NCI-H526 treated with DMSO at 0.1 percent for 48 hours (cell line): ENCODE results near the gene TBC1D28.
A peak's percentile ranks its signal among the peaks of the same experiment; 100 is the strongest.
"Not testable (repeated sequence)": the region's sequence is repeated elsewhere in the genome, so short reads cannot be mapped to it uniquely, and the experiment has no call there.

Experiments used
- DNase-seq: peaks from one replicate; lab custom pipeline; 2025; lab: John Stamatoyannopoulos, UW

The TBC1D28 gene

DNA sequence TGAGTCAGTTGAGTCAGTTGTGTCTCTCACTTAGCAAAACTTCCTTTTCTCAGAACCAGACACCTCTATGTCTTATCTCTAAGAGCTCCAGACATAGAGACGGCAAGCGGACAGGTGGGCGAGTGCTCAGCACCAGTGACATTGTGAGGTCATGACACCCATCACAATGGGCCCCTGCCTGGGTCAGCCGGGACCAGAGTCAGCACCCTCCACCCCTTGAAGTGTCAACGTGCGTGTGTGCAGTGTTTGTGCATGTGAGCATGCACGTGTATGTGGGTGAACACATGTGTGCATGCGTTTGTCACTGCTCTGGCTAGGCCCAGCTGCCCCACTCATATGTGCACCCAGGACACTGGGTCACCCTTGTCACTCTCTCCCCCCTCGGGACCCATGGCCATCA lies at the start of gene TBC1D28:
TBC1D28 (minus strand) TSS at position 101 of the 400 bp plus-strand sequence. CDS start 3,039 bp downstream, outside the sequence.
- DNase-seq: not testable (repeated sequence)

- DNase-seq: not testable (repeated sequence)
Measured at GRCh38 chr17:18682668-18683067, 38.5 kb upstream of the TBC1D28 start.

DNA sequence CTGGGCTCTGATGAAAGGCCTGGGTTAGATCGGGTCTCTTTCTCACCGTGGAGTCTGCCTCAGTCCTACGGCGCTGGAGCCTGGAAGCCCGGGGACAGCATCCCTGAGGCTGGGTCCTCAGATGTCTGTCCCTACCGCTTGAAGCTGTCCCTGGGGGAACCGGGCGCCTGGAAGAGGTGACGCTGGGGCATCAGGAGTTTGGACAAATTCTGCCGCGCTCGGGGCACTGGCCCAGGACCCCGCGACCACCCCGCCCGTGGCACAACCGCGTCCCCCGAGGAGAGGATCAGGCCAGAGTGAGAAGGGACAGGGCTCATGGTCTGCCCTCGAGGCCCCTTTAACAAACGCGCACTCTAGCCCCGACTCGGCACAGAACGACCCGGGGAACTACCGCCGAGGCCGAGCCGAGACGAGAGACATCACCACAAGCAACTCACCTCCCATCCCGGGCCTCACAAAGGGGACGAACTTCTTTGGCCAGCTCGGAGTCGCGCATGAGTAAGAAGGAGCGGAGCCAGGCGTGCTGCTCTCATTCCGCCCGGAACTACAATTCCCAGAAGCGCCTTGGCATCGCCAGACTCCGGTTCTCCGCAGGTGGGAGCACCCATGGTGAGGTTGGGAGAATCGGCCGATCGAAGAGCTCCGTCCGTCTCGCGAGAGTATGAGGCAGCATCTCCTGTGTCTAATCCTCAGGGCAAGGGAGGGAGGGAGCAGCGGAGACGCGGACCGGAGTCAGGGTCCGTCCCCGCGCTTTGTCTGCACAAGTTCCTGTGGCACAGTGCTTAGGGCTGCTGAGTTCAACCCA lies 37.8 kb upstream of the TBC1D28 start, which contains the start of gene FOXO3B:
FOXO3B (minus strand) TSS at position 548 of the 805 bp plus-strand sequence. CDS start 663 bp downstream, outside the sequence.
- DNase-seq: not testable (repeated sequence)

- not testable (repeated sequence) for DNase-seq
Measured at GRCh38 chr17:18677381-18677780, 33.2 kb upstream of the TBC1D28 start.

- DNase-seq: not testable (repeated sequence)
Measured at GRCh38 chr17:18676928-18677327, 32.7 kb upstream of the TBC1D28 start.

GRCh38 chr17:18672395-18673227 lies 28.4 kb upstream of the TBC1D28 start:
- not testable (repeated sequence) for DNase-seq

- DNase-seq: not testable (repeated sequence)
Measured at GRCh38 chr17:18668625-18669024, 24.4 kb upstream of the TBC1D28 start.

DNA sequence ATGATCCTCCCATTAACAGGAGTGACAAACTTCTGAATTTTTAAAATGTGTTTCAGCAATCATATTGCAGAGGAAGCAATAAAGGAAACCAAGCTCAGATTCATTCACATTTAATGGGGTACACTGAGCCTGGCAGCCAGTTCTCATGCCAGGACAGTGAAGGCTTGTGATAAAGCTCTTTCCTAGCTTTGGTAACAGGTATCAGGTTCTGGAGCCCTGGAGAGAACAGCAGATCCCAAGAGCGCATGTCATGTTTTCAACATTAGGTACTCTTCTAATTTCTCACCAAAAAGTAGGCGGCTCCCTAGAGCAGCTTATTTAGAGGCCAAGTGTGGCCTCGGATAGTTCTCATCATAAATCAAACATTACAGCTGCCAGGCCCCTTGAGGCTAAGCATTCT lies 23.3 kb upstream of the TBC1D28 start:
- DNase-seq: not testable (repeated sequence)

DNA sequence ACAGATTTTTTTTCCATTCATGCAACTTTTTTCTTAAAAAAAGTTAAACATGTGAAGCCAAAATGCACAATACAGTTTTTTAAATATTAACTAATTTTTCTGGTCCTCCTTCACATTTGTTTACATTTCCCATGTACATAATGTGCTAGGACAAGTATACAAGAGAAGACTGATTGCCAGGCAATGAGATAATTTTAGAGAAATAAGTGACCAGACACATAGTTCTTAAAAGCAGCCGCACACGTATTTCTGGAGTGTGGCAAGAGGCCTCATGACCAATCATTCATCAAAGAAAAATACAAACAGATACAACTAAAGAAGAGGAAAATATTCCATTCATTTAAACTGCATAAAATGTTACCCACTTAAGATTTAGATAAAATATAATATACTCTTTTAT lies 22.1 kb upstream of the TBC1D28 start:
- DNase-seq: not testable (repeated sequence)

GRCh38 chr17:18661924-18662624 lies 17.9 kb upstream of the TBC1D28 start:
- DNase-seq: not testable (repeated sequence)

- not testable (repeated sequence) for DNase-seq
Measured at GRCh38 chr17:18650094-18650493, 5.9 kb upstream of the TBC1D28 start.

DNA sequence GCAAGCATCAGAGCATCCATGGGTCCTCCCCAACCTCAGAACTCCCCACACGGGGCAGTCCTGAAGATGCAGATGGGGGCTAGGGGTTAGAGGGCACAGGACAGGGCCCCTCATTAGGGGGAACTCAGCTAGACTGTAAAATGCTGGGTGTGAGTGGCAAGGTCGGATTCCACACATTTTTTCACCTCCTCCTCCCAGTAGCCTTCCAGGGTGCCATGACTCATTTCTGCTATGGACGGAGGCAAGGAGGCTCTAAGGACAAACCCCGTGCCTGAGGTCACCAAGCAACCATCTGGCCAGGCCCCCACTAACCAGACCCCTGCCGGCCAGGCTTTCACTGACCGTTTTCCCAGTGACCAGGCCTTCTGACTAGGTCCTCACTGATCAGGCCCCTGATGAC lies 1.1 kb downstream of the TBC1D28 start:
- not testable (repeated sequence) for DNase-seq

GRCh38 chr17:18638357-18638756 lies 5.8 kb downstream of the TBC1D28 start:
- not testable (repeated sequence) for DNase-seq

- DNase-seq: not testable (repeated sequence)
Measured at GRCh38 chr17:18636237-18636636, 8.0 kb downstream of the TBC1D28 start.

DNA sequence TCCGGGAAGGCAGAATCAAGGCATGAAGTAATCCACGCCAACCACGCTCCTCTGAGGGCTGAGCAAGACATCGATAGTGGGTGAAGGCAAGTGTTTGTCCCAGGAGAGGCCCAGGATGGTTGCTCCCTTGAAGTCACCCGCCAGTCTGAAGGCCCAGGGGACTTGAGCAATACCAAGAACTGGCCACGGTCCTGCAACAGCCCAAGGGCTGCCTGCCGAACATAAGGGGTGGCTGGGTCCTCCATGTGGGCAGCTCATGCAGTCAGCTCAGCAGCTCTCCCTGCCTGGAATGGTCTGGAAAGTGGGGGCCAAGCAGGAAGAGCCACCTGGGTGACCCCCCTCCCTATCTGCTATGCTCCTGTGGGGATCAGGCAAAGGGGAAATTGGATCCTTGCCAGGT lies 8.4 kb downstream of the TBC1D28 start:
- not testable (repeated sequence) for DNase-seq

DNA sequence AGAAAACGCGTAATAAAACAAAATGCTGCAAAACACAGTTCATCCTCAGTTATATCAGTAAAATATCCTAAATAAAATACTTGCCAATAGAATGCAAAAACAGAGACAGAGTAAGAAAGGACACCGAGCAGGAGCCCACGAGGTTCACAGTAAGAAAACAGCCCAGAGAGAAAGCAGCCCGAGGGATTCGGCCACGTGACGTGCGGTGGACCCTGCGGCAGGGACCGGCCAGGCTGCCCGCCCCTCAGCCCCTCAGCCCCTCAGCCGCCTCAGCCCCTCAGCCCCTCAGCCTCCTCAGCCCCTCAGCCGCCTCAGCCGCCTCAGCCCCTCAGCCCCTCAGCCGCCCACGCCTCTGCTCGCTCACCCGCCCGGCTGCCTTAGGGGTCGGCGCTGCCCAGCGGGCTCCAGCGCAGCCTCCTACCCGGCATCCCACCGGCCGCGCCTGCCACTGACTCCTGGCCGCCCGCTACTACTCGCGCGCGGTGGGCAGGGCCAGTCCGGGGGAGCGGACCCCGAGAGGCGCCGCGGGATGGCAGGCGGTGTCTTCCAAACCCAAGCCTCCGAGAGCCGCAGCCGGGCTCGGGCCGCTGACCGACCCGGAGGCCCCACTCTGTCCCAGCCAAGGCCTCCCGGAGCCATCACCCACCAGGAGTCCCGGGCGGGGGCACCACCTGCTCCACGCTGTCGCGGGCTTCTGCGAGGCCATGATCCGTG lies 9.5 kb downstream of the TBC1D28 start:
- not testable (repeated sequence) for DNase-seq

DNA sequence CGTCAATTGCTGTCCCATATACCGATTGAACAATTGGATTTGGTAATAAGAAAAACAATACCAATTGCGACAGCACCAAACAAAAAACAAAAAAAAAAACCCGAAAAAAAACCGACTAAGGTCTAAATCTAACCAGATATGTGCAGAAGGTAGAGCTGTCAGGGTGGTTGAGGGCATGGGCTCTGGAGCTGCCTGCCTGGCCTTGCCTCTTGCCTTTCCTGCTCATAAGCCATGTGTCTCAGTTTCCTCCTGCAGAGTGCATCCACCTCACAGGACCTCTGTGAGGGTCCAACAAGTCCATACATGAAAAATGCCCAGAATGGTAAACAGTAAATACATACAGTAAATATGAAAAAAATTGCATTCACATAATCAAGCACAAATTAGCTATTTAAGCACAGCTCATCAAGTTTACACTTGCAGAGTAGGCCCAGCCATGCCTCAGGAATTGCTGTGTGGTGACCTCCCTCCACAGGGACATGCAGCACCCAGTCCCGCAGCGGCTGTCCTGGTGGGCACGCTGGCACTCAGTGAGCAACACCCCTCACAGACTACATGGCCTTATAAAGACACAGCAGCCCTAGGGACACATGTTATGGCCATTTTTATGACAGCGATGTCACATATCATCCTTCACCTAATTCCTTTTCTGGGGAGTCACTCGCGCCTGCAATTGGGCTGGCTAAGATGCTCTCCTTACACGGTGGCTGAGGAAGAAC lies 17.9 kb downstream of the TBC1D28 start:
- no peak for DNase-seq

DNA sequence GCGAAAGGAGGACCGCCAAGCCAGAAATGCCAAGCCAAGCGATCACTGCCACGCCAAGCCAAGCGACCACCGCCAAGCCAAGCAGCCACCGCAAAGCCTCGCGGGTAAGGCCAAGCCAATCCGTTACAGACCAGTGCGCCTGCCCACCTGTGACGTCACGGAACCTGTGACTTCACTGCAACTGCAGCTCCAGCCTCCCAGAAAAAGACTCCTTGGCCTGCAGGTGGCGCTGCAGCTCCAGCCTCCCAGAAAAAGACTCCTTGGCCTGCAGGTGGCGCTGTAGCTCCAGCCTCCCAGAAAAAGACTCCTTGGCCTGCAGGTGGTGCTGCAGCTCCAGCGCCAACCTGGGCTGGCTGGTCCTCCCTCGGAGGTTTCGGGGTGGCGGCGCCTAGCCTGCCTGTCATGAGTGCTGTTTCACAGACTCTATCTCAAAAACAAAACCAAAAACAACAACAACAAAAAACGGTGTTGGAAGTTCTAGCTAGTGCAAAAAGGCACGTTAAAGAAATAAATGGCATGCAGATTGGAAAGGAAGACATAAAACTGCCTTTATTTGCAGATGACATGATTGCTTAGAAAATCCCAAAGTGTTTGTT lies 18.6 kb downstream of the TBC1D28 start:
- DNase-seq: peak; percentile 27

DNA sequence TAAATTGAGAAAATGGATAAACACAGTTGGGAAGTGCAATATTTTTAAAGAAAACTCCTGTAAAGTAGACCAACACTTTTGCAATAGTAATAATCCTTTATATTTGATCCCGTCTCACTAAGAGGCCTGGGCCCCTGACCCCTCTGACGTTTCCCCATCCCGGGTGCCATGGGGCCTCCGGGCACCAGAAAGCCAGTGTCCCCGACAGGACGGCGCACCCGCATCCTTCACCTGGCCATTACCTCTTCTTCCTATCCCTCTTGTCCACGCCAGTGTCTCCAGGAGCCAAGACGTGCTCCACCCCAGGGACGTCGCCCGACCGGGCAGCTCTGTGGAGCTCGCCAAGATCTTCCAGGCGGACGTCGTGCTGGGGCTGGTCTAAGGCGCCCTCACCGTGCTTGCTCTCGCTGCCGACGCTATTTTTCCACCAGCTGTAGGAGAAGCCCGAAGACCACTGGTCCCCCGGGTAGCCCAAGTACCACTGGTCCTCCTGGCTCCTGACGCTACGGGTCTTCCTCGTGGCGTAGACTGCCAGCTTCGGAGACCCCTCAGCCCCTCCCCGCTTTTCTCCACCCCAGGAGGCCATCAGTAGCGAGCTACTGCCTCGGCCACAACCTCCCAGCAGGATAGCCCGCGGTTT lies 19.2 kb downstream of the TBC1D28 start:
- not testable (repeated sequence) for DNase-seq

- DNase-seq: not testable (repeated sequence)
Measured at GRCh38 chr17:18617613-18618012, 26.6 kb downstream of the TBC1D28 start.
